HG03460 (cell line): Measurements from ENCODE around the gene OR8H2.
"Not testable (repeated sequence)": the region's sequence is repeated elsewhere in the genome, so short reads cannot be mapped to it uniquely, and the experiment has no call there.

ENCODE experiments used
- ATAC-seq: cut with Tn5 transposase; IDR thresholded peaks from one replicate; pipeline ENCODE4 v1.9.1; 2021; ENCODE audit not compliant: unreplicated experiment

The OR8H2 gene, protein sequence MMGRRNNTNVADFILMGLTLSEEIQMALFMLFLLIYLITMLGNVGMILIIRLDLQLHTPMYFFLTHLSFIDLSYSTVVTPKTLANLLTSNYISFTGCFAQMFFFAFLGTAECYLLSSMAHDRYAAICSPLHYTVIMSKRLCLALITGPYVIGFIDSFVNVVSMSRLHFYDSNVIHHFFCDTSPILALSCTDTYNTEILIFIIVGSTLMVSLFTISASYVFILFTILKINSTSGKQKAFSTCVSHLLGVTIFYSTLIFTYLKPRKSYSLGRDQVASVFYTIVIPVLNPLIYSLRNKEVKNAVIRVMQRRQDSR

DNA sequence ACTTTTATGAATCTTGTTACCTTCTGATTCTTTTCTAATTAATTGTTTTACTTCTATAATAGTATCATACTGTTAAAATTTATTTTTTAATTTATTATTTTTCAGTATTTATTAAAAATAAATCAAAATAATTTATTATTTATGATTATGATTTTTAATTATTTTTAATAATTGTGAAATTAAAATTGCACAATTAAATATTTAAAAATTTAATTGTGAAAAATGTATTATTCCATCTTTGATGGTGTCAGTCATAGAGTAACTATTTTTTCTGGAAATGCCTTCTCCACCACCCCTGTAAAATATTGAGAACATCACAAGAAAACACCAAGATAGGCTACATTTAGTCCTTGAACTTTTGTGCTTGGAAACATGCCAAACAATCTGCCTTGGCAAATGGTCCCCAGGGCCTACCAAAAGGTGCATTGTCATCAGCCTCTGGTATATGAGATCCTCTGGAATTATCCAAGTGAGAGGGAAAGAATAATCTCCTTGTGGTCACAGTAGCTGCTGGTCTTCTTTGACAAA, at the start of gene OR8H2:
Gene OR8H2, plus strand, starts transcription at position 478 of the 528 bp plus-strand sequence. CDS start 1,356 bp downstream, outside the sequence.
- no peak for ATAC-seq

DNA sequence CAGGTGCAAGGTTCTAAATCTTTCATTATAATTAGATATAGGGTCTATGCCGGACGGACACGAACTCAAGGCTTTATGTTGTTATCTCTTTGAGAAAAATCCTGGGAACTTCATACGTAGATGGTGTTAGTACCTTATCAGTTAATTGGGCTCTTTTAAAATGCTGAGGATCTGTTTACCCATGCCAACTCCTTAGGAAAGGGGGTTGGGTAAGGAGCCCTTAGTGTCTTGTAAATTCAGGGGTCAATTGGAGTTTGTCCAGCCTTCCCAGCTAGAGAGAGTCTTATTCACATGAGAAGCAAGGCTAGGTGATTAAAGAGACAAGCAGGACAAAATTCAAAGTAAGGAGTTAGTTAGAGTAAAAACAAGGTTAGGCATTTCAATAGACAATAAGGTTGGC, 47.1 kb upstream of the OR8H2 start:
- ATAC-seq, result not testable (repeated sequence)

GRCh38 chr11:56057661-56058237, 45.7 kb upstream of the OR8H2 start:
- ATAC-seq, result not testable (repeated sequence)

DNA sequence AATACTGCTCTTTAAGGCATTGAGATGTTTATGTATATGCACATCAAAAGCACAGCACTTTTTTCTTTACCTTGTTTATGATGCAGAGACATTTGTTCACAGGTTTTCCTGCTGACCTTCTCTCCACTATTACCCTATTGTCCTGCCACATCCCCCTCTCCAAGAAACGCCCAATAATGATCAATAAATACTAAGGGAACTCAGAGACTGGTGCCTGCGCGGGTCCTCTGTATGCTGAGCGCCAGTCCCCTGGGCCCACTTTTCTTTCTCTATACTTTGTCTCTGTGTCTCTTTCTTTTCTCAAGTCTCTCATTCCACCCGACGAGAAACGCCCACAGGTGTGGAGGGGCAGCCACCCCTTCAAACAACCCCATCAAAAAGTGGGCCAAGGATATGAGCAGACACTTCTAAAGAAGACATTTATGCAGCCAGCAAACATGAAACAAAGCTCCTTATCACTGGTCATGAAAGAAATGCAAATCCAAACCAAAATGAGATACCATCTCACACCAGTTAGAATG, 45.2 kb upstream of the OR8H2 start:
- ATAC-seq, result not testable (repeated sequence)

GRCh38 chr11:56066980-56067379, 36.5 kb upstream of the OR8H2 start:
- no peak for ATAC-seq

DNA sequence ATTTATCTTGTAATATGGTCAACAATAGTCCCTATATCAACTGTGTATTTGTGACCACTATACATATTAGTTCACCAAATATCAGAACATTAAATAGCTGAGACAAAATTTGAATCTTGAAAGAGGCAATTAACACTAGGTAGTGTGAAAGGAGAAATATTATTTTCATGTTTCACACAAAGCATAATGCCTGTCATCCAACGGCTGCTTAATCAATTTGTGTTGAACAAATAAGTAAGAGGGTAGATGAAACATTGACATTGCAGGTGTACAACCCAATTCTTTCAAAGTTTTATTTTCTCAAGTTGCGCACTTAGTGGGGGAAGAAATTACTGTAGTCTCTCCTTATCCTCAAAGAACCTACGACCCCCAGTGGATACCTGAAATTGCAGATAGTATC, 13.8 kb upstream of the OR8H2 start:
- ATAC-seq, result no peak

DNA sequence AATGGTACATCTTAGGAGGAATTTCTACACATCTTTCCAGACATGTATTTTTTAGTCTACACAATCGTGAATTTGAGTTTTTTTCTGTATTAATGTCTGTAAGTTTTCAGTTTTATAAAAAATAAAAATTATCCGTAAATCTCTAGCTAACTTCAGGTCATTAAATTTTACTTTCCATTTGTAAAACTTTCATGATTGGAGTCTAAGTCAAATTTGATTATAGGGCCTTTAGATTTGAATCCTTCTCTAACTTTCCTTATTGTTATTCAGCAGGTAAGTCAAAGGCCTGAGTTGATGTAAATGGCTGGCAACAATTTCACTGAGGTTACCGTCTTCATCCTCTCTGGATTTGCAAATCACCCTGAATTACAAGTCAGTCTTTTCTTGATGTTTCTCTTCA, 10.5 kb upstream of the OR8H2 start, which contains the start of gene OR8I2:
Gene OR8I2, plus strand, starts transcription at position 301 of the 400 bp plus-strand sequence. Its CDS starts 0 bp downstream, at position 301.
- no peak for ATAC-seq

- ATAC-seq, result no peak
Measured at GRCh38 chr11:56122073-56122472, 18.6 kb downstream of the OR8H2 start, which contains the start of gene OR8H3. OR8H3 (plus strand) TSS chr11:56122373; CDS start chr11:56122373, 0 bp downstream.

GRCh38 chr11:56140151-56140661, 36.7 kb downstream of the OR8H2 start, which contains the start of gene OR8J3:
OR8J3 (minus strand) TSS chr11:56140201; CDS start chr11:56137718, 2,483 bp downstream.
- ATAC-seq, result no peak

- not testable (repeated sequence) for ATAC-seq
Measured at GRCh38 chr11:56143681-56144080, 40.2 kb downstream of the OR8H2 start.

- ATAC-seq, result no peak
Measured at GRCh38 chr11:56151376-56151775, 47.9 kb downstream of the OR8H2 start.

DNA sequence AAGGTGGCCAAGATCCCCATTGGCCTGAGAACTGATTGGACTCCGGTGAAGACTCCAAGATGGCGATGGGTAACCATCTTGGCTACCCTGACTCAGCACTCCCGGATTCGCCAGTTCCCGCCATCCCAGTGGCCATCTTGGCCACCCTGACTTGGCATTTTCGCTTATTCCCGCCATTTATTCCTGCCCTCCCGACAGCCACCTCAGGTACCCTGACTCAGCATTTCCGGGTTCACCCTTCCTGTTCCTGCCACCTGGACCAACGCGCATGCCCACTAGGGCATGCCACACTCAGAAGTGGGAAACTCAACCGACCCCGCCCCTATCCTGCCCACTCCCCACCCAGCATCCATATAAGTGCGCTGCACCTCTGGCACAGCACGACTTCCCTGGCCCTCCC, 48.8 kb downstream of the OR8H2 start:
- ATAC-seq, result no peak
